PC-3 (cell line): ENCODE data around the gene PLK1. TPM values are rescaled to one million over a fixed set of nuclear protein-coding genes. Genes with fewer than 3 reads are reported as not detected.

Experiments
- ATAC-seq: fragments of 200-7000 bp; cut with Tn5 transposase; 2 replicates; pipeline ENCODE4 v1.9.1; 2020; ENCODE audit warnings: mild to moderate bottlenecking, moderate library complexity
- BruUV-seq: library from RNA; stranded (reverse); fragments of 400-500 nt; replicated peaks from 2 replicates; lab custom pipeline; 2021; lab: Mats Ljungman, UMichigan
- CTCF ChIA-PET: fragments of 300-600 bp; sonication (Branson Sonifier 250); formaldehyde crosslinking; loops from one replicate; lab custom pipeline; 2022; ENCODE audit warnings: antibody characterized with exemption; lab: Charles Lee
- POLR2A ChIA-PET: fragments of 300-600 bp; sonication (Branson Sonifier 250); formaldehyde crosslinking; loops from one replicate; lab custom pipeline; 2022; ENCODE audit warnings: antibody characterized with exemption; ENCODE audit not compliant: unreplicated experiment; lab: Charles Lee
- DNase-seq: peaks from one replicate; pipeline ENCODE4 v3.0.0-alpha.2; 2015
- H2AFZ ChIP-seq: fragments of 300-600 bp; sonication (generic); 2 replicates; pipeline ENCODE4 v1.6.0; 2016; ENCODE audit warnings: antibody characterized with exemption, low read length
- H3F3A ChIP-seq: fragments of 300-600 bp; sonication (generic); one replicate; pipeline ENCODE4 v1.6.0; 2017; ENCODE audit warnings: antibody characterized with exemption, low read length, control low read depth, mild to moderate bottlenecking; ENCODE audit not compliant: unreplicated experiment
- H3K27ac ChIP-seq: fragments of 300-600 bp; sonication (generic); 2 replicates; pipeline ENCODE4 v1.5.1; 2016; ENCODE audit warnings: mild to moderate bottlenecking, low read length
- H3K27me3 ChIP-seq: fragments of 300-600 bp; sonication (generic); 2 replicates; pipeline ENCODE4 v1.6.1; 2016; ENCODE audit warnings: low read length, mixed read lengths
- H3K36me3 ChIP-seq: fragments of 300-600 bp; sonication (generic); 2 replicates; pipeline ENCODE4 v1.6.1; 2016; ENCODE audit warnings: low read depth, mixed run types, low read length, mixed read lengths
- H3K4me1 ChIP-seq: fragments of 300-600 bp; sonication (generic); 2 replicates; pipeline ENCODE4 v1.5.1; 2016; ENCODE audit warnings: low read length; ENCODE audit not compliant: insufficient read depth
- H3K4me2 ChIP-seq: fragments of 300-600 bp; sonication (generic); 2 replicates; pipeline ENCODE4 v1.6.0; 2016; ENCODE audit warnings: low read length
- H3K4me3 ChIP-seq: fragments of 300-600 bp; sonication (generic); 2 replicates; pipeline ENCODE4 v1.5.1; 2016; ENCODE audit warnings: mild to moderate bottlenecking, low read length, mixed read lengths
- H3K79me2 ChIP-seq: fragments of 300-600 bp; sonication (generic); 2 replicates; pipeline ENCODE4 v1.6.1; 2017; ENCODE audit warnings: low read length, mixed read lengths
- H3K9ac ChIP-seq: fragments of 300-600 bp; sonication (generic); 2 replicates; pipeline ENCODE4 v1.6.0; 2016; ENCODE audit warnings: mild to moderate bottlenecking, low read length
- H3K9me2 ChIP-seq: fragments of 300-600 bp; sonication (generic); replicated peaks from 2 replicates; pipeline ENCODE4 v1.6.1; 2016; ENCODE audit warnings: mixed run types, low read length, mixed read lengths
- H3K9me3 ChIP-seq: fragments of 300-600 bp; sonication (generic); 2 replicates; pipeline ENCODE4 v1.6.1; 2016; ENCODE audit warnings: low read length, mixed read lengths
- H4K20me1 ChIP-seq: fragments of 300-600 bp; sonication (generic); 2 replicates; pipeline ENCODE4 v1.6.1; 2016; ENCODE audit warnings: low read length, mixed read lengths
- CTCF ChIP-seq: fragments of 300-600 bp; sonication (generic); conservative IDR thresholded peaks from 2 replicates; pipeline ENCODE4 v1.5.1; 2017; ENCODE audit warnings: antibody characterized with exemption, low read depth, mild to moderate bottlenecking, low read length
- EZH2 ChIP-seq: fragments of 300-600 bp; sonication (generic); IDR thresholded peaks from one replicate; pipeline ENCODE4 v1.6.1; 2017; ENCODE audit warnings: antibody characterized with exemption, mild to moderate bottlenecking, low read length; ENCODE audit not compliant: unreplicated experiment
- EZH2phosphoT487 ChIP-seq: fragments of 300-600 bp; sonication (generic); IDR thresholded peaks from 2 replicates; pipeline ENCODE4 v1.6.1; 2018; ENCODE audit warnings: mild to moderate bottlenecking, antibody characterized with exemption, low read length, borderline replicate concordance
- intact Hi-C: fragments of 100-400 bp; cut with micrococcal nuclease; formaldehyde crosslinking; loops from 2 replicates; pipeline ENCODE4 v1.9.0; 2023
- total RNA-seq: library from RNA; depleted of rRNA; stranded (reverse); fragments of >200 nt; gene quantifications from 2 replicates; pipeline ENCODE4 v1.2.3, GENCODE V29; 2014

Gene PLK1
- total RNA-seq, 1 experiment from 2014 or later, result 58.6 TPM

GRCh38 chr16:23724096-23724784, 45.6 kb downstream of the PLK1 start:
- H3F3A ChIP-seq, result no peaks in the 10 kb centered on the region
- no peak overlapping the region for H3K9ac ChIP-seq
- no peak overlapping the region for H3K4me3 ChIP-seq
- no peak for TF ChIP-seq EZH2phosphoT487
- no peak for TF ChIP-seq EZH2
- TF ChIP-seq CTCF, result no peak
- H3K9me3 ChIP-seq, result no peaks in the 10 kb centered on the region
- H3K4me2 ChIP-seq, result no peak overlapping the region
- H3K79me2 ChIP-seq, result no peaks in the 10 kb centered on the region
- no TSS peak for BruUV-seq
- H3K27me3 ChIP-seq, result no peaks in the 10 kb centered on the region
- H2AFZ ChIP-seq, result no peak overlapping the region
- H3K4me1 ChIP-seq, result no peaks in the 10 kb centered on the region
- no peaks in the 10 kb centered on the region for H4K20me1 ChIP-seq
- H3K9me2 ChIP-seq, result no peaks in the 10 kb centered on the region
- ChIA-PET CTCF (no interaction called here), POLR2A (no interaction called here)
- H3K27ac ChIP-seq, result no peak overlapping the region
- DNase-seq, result no peak
- intact Hi-C loops, result no loop called here
- no peak for ATAC-seq
- no peaks in the 10 kb centered on the region for H3K36me3 ChIP-seq

GRCh38 chr16:23724785-23725131, 46.1 kb downstream of the PLK1 start:
- ATAC-seq (no peak), DNase-seq (no peak)
- BruUV-seq, result no TSS peak
- H3K27ac ChIP-seq, result no peak overlapping the region
- H4K20me1 ChIP-seq, result no peaks in the 10 kb centered on the region
- POLR2A ChIA-PET, result no interaction called here
- CTCF ChIA-PET, result no interaction called here
- no peaks in the 10 kb centered on the region for H3K9me2 ChIP-seq
- no peaks in the 10 kb centered on the region for H3K9me3 ChIP-seq
- no peak for TF ChIP-seq EZH2
- no peak overlapping the region for H3K9ac ChIP-seq
- no peaks in the 10 kb centered on the region for H3K36me3 ChIP-seq
- H3K4me3 ChIP-seq, result no peak overlapping the region
- no peak overlapping the region for H3K4me2 ChIP-seq
- H3F3A ChIP-seq, result no peaks in the 10 kb centered on the region
- no peaks in the 10 kb centered on the region for H3K4me1 ChIP-seq
- no peaks in the 10 kb centered on the region for H3K79me2 ChIP-seq
- intact Hi-C loops, result loop anchor here (5.0 kb wide), 1 partner anchor 52 kb away; no protein-coding TSS in a partner anchor
- H2AFZ ChIP-seq, result no peak overlapping the region
- H3K27me3 ChIP-seq, result no peaks in the 10 kb centered on the region

GRCh38 chr16:23726710-23727109, 48.0 kb downstream of the PLK1 start:
- ATAC-seq, result no peak
- H2AFZ ChIP-seq, result no peak overlapping the region
- no peaks in the 10 kb centered on the region for H3K27me3 ChIP-seq
- ChIA-PET CTCF (no interaction called here), POLR2A (no interaction called here)
- H3K4me1 ChIP-seq, result no peaks in the 10 kb centered on the region
- H3K36me3 ChIP-seq, result no peaks in the 10 kb centered on the region
- intact Hi-C loops, result loop anchor here (5.0 kb wide), 1 partner anchor 54 kb away; no protein-coding TSS in a partner anchor
- H3K9me2 ChIP-seq, result no peaks in the 10 kb centered on the region
- H3K9ac ChIP-seq, result no peak overlapping the region
- H3K4me3 ChIP-seq, result no peak overlapping the region
- no peak for TF ChIP-seq CTCF
- no peak for TF ChIP-seq EZH2
- TF ChIP-seq EZH2phosphoT487, result no peak
- H3F3A ChIP-seq, result no peaks in the 10 kb centered on the region
- H3K79me2 ChIP-seq, result no peaks in the 10 kb centered on the region
- no peaks in the 10 kb centered on the region for H4K20me1 ChIP-seq
- no peak for DNase-seq
- H3K9me3 ChIP-seq, result no peaks in the 10 kb centered on the region
- no peak overlapping the region for H3K27ac ChIP-seq
- BruUV-seq, result no TSS peak
- H3K4me2 ChIP-seq, result no peak overlapping the region
